GM12874 (cell line): ENCODE data around the gene RASA1.

Source experiments
- TF ChIP-seq, protein P1 (sequence below): IDR thresholded peaks from 2 replicates; pipeline ENCODE4 v1.5.1; 2011; ENCODE audit warnings: low read depth, mild to moderate bottlenecking, control low read depth, low read length, moderate library complexity; ENCODE audit not compliant: insufficient read depth

The RASA1 gene

DNA sequence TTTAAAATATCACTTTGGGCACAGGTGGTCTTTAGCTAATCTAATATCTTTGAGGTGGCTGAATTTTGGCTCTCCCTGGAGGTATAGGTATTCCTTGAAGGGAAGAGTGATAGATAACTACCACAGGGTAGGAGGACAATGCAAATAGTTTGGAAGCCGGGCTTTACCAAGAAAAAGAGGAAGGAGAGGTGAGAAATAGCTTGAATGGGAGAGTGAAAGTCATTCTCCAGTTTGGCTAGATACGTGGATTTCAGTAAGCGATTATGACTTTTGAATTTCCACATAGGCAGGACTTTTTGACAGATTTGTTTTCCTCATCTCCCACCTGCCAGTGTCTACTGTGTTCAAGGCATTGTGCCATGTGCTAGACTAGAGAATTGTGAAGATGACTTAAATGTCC, 45.5 kb downstream of the RASA1 start:
- TF ChIP-seq, protein P1, sequence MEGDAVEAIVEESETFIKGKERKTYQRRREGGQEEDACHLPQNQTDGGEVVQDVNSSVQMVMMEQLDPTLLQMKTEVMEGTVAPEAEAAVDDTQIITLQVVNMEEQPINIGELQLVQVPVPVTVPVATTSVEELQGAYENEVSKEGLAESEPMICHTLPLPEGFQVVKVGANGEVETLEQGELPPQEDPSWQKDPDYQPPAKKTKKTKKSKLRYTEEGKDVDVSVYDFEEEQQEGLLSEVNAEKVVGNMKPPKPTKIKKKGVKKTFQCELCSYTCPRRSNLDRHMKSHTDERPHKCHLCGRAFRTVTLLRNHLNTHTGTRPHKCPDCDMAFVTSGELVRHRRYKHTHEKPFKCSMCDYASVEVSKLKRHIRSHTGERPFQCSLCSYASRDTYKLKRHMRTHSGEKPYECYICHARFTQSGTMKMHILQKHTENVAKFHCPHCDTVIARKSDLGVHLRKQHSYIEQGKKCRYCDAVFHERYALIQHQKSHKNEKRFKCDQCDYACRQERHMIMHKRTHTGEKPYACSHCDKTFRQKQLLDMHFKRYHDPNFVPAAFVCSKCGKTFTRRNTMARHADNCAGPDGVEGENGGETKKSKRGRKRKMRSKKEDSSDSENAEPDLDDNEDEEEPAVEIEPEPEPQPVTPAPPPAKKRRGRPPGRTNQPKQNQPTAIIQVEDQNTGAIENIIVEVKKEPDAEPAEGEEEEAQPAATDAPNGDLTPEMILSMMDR, result no peak

DNA sequence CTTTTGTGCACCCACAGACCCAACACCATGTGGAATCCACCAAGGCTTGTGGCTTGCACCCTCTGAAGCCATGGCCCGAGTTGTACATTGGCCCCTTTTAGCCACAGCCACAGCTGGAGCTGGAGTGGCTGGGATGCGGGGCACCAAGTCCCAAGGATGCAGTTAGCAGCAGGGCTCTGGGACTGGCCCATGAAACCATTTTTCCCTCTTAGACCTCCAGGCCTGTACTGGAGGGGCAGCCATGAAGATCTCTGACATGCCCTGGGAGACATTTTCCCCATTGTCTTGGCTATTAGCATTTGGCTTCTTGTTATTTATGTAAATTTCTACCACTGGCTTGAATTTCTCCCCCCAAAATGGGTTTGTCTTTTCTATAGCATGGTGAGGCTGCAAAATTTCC, 51.8 kb downstream of the RASA1 start:
- TF ChIP-seq, protein P1, result no peak

DNA sequence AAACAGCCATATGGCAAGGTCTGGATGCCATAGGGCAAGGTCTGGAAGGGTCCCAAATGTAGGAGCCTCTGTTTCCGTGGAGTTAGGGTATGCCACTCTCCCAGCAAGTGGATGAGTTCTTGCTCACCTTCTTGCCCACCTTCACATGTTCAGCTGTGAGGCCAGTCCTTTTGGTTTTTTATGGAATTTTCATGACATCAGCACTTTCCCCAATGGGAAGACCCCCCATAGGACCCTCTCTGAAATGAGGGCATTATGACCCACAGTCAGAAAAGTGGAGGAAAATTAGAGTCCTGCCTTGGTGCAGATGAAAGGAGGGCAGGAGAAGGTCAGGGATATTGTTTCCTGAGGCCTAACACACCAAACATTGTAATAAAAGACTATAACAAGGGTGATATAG, 53.9 kb downstream of the RASA1 start:
- TF ChIP-seq, protein P1, result no peak

DNA sequence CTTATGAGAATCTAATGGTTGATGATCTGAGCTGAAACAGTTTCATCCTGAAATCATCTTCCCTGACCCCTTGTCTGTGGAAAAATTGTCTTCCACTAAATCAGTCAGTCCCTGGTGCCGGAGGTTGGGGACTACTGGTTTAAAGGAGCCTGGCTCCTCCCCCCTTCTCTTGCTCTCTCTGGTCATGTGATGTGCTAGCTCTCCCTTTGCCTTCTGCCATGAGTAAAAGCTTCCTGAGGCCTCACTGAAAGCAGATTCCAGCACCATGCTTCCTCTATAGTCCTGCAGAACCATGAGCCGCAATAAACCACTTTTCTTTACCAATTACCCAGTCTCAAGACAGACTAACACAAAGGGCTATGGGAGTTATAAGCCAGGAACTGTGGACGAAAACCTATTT, 54.7 kb downstream of the RASA1 start:
- TF ChIP-seq, protein P1, result no peak

DNA sequence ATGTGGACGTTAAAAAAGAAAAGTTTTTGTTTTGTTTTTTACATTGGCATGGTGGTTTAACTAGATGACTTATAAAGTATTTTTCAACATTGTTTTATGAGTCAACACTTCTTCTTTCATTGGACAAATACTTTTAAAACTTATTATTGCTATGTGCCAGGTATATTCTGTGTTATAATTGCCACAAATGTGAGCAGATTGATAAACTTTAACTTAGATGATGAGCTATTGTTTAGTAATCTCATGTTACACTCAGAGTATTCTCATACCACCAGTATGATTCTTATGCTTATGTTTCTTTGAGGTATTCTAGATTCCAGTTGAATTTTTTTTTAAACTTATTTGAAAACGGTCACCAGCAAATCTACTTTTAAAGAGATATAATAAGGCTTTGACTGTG, 60.3 kb downstream of the RASA1 start:
- TF ChIP-seq, protein P1, result no peak

DNA sequence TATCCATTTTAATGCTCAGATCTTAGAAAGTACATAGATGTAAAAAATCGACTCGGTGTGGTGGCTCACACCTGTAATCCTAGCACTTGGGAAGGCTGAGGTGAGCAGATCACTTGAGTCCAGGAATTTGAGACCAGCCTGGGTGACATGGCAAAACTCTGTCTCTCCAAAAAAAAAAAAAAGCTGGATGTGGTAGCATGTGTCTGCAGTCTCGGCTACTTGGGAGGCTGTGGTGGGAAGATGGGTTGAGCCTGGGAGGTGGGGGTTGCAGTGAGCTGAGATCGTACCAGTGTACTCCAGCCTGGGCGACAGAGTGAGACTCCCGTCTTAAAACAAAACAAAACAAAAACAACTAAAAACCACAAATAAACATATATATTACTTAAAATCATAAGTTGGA, 61.4 kb downstream of the RASA1 start:
- TF ChIP-seq, protein P1, result no peak

DNA sequence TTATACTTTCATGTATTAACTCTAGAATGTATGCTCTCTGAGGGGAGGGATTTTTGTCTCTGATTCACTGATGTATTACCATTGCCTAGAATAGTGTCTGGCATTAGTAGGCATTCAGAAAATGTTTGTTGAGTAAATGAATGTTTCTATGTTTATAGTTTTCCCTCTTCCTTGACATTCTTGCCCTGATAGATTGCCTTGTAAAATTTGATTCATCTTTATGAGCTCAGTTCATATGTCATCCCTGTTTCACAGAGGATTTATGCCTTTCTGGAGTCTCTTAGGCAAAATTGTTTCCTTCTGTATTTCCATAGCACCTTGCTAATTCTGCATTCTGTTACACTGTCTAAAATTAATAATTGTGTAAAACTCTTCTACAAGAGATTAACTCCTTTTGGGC, 72.3 kb downstream of the RASA1 start:
- TF ChIP-seq, protein P1, result no peak

DNA sequence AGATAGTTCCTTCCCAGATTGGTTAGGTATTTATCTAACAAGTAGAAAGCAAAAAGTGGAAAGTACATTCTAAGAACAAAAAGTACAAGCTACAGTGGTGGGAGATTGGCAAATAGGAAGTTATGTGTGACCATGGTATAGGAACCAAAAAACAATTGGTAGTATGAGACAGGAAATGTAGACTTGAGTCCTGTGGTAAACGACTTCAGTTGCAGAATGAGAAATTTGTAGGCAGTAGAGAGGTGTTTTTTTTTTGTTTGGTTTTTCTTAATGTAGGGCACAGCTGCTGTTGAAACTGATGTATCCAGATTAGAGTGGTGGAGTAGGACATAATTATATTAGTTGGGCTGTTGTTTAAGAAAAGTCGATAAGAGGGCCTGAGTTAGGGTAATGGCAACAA, 73.0 kb downstream of the RASA1 start:
- TF ChIP-seq, protein P1, result no peak
